Nephron progenitor cell (in vitro differentiated cells): Measurements from ENCODE around the gene SPINK7.

Experiments
- DNase-seq: peaks from one replicate; pipeline ENCODE4 v3.0.0; 2021
- H3K27ac Mint-ChIP-seq: 2 replicates; pipeline ENCODE4 v1.8.0; 2021; ENCODE audit warnings: mild to moderate bottlenecking, moderate library complexity, mixed read lengths
- H3K27me3 Mint-ChIP-seq: 2 replicates; pipeline ENCODE4 v1.8.0; 2021; ENCODE audit warnings: mild to moderate bottlenecking, low read depth, mixed read lengths; ENCODE audit not compliant: poor library complexity
- H3K36me3 Mint-ChIP-seq: 2 replicates; pipeline ENCODE4 v1.8.0; 2021; ENCODE audit warnings: low read depth, mixed read lengths
- H3K4me1 Mint-ChIP-seq: 2 replicates; pipeline ENCODE4 v1.8.0; 2021; ENCODE audit warnings: mixed read lengths
- H3K4me3 Mint-ChIP-seq: 2 replicates; pipeline ENCODE4 v1.8.0; 2021; ENCODE audit warnings: mild to moderate bottlenecking, moderate library complexity, mixed read lengths
- H3K9me3 Mint-ChIP-seq: 2 replicates; pipeline ENCODE4 v1.8.0; 2021; ENCODE audit warnings: mild to moderate bottlenecking, moderate library complexity, mixed read lengths
- CTCF ChIP-seq: fragments of 200-600 bp; sonication (generic); IDR thresholded peaks from 2 replicates; pipeline ENCODE4 v1.5.0; 2021; ENCODE audit warnings: antibody characterized with exemption

Gene SPINK7

GRCh38 chr5:148343046-148343407 is 30.8 kb downstream of the SPINK7 start:
- Mint-ChIP-seq H3K36me3 (no peaks in the 10 kb centered on the region), H3K4me3 (no peak overlapping the region), H3K9me3 (no peaks in the 10 kb centered on the region), H3K27ac (peak overlapping the region; percentile 8), H3K27me3 (no peaks in the 10 kb centered on the region), H3K4me1 (no peaks in the 10 kb centered on the region)
- no peak for DNase-seq
- TF ChIP-seq CTCF = no peak

DNA sequence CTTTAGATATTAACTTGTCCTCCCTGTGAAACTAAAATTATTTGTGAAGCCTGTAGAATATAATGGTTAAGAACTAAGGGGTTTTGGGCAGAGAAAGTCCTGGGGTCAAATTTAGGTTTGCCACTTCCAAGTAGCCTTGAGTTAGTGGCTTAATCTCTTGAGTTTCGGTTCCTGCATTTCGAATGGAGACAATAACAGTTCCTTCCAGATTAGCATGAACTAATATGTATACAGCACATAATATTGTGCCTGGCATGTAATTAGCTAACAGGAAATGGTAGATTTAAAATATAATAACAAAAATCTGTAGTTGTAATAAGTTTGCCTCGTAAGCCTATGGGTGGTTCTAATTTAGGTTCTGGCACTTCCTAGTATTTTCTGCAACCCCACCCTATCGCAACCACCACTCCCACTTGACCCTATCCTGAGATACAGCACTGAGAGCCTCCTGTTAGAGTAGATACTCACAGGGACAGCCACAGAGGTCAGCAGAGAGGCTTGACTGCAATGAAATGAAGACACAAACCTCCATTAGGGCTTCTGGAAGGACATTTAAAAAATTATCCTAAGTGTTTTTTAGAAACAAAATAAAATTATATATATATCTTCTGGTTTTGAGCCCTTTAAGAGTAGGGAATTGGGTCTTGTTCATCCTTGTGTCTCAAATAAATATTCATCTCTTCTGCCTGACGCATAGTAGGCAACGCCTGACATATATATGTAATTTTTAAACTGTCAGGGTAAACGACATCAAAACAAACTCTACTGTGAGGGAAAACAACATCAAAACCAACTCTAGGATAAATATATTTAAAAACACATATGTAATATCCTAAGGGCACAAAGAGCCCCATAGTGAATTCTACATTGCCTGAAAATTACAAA is 31.6 kb downstream of the SPINK7 start:
- H3K4me3 Mint-ChIP-seq = no peak overlapping the region
- no peak for DNase-seq
- H3K36me3 Mint-ChIP-seq = no peaks in the 10 kb centered on the region
- no peak overlapping the region for H3K27ac Mint-ChIP-seq
- H3K9me3 Mint-ChIP-seq = no peaks in the 10 kb centered on the region
- no peaks in the 10 kb centered on the region for H3K4me1 Mint-ChIP-seq
- H3K27me3 Mint-ChIP-seq = no peaks in the 10 kb centered on the region
- TF ChIP-seq CTCF = no peak

DNA sequence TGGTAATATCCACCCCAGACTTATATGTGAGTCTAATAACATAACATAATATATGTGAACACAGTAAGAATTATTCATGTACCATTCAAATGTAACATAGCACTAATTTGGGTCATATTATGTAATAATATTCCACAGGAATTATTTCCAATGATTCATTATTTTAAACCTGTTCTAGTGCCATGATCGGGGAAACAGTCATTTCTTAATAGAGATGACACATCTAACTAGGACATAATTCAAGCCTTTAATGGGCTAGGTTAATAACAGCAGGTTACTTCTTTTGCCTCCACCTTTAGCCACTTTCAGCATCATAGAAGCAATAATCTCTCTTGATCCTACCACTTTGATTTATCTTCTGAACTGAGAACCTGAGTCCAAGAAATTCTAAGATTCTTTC is 35.5 kb downstream of the SPINK7 start:
- peaks cover 3% of the 10 kb centered on the region for H3K27me3 Mint-ChIP-seq
- H3K4me1 Mint-ChIP-seq = no peaks in the 10 kb centered on the region
- no peak overlapping the region for H3K4me3 Mint-ChIP-seq
- H3K36me3 Mint-ChIP-seq = no peaks in the 10 kb centered on the region
- TF ChIP-seq CTCF = no peak
- no peak overlapping the region for H3K27ac Mint-ChIP-seq
- DNase-seq = no peak
- H3K9me3 Mint-ChIP-seq = no peaks in the 10 kb centered on the region

DNA sequence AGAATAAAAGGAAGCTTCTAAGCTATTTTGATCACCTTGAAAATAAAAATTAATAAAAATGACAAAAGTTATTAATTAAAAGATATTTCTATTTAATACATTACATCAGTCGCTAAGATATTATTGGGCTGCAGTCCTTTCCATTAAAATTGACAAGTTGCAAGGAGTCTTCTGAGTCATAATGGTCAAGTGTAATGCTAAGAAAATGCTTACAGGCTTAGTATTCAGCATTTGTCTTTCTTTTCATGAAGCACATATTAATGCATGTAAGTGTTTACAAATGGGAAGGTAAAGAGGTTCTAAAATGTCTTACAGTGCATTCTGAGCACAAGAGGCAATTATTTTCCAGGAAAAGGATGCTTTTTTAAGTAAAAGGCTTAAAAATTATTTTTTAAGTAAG is 40.5 kb downstream of the SPINK7 start:
- no peaks in the 10 kb centered on the region for H3K4me1 Mint-ChIP-seq
- no peaks in the 10 kb centered on the region for H3K36me3 Mint-ChIP-seq
- no peak for DNase-seq
- TF ChIP-seq CTCF = no peak
- no peak overlapping the region for H3K27ac Mint-ChIP-seq
- H3K9me3 Mint-ChIP-seq = no peaks in the 10 kb centered on the region
- H3K27me3 Mint-ChIP-seq = peaks cover 3% of the 10 kb centered on the region
- no peak overlapping the region for H3K4me3 Mint-ChIP-seq

GRCh38 chr5:148353634-148354033 is 41.4 kb downstream of the SPINK7 start:
- Mint-ChIP-seq H3K4me3 (no peak overlapping the region), H3K4me1 (no peaks in the 10 kb centered on the region), H3K27ac (no peak overlapping the region), H3K36me3 (no peaks in the 10 kb centered on the region), H3K9me3 (no peaks in the 10 kb centered on the region), H3K27me3 (peaks cover 3% of the 10 kb centered on the region)
- no peak for DNase-seq
- TF ChIP-seq CTCF = no peak

DNA sequence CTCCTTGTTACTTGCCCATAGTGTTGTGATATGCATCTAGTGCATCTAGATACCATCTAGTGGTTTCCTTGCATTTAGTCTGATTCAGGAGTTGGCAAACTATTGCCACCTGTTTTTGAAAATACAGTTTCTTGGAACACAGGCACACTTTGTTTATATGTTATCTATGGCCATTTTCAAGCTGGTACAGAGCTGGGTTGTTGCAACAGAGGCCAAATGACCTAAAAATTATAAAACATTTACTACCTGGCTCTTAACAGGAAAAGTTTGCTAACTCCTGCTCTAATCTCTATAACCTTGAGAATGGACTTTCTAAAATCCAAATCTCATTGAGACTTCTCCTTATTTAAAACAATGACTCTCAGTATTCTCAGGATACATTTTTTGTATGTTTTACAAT is 52.1 kb downstream of the SPINK7 start:
- Mint-ChIP-seq H3K4me1 (no peaks in the 10 kb centered on the region), H3K27me3 (no peaks in the 10 kb centered on the region), H3K9me3 (peaks cover 10% of the 10 kb centered on the region), H3K27ac (no peak overlapping the region), H3K4me3 (no peak overlapping the region), H3K36me3 (peaks cover 13% of the 10 kb centered on the region)
- no peak for TF ChIP-seq CTCF
- DNase-seq = no peak
